Ishikawa (cell line): ENCODE measurements around the gene DERL3.

Source experiments
- CEBPB ChIP-seq: IDR thresholded peaks from 2 replicates; pipeline ENCODE4 v1.6.1; 2012
- CREB1 ChIP-seq: IDR thresholded peaks from 2 replicates; pipeline ENCODE4 v1.6.1; 2012; ENCODE audit warnings: low read depth
- EGR1 ChIP-seq: IDR thresholded peaks from 2 replicates; pipeline ENCODE4 v1.6.1; 2012
- EP300 ChIP-seq: IDR thresholded peaks from 2 replicates; pipeline ENCODE4 v1.6.1; 2012; ENCODE audit warnings: borderline replicate concordance
- FOXM1 ChIP-seq: IDR thresholded peaks from 2 replicates; pipeline ENCODE4 v1.6.1; 2012; ENCODE audit warnings: low read depth, borderline replicate concordance
- MAX ChIP-seq: IDR thresholded peaks from 2 replicates; pipeline ENCODE4 v1.6.1; 2012
- NFIC ChIP-seq: IDR thresholded peaks from 2 replicates; pipeline ENCODE4 v1.6.1; 2012
- RAD21 ChIP-seq: IDR thresholded peaks from 2 replicates; pipeline ENCODE4 v1.6.1; 2012; ENCODE audit warnings: low read depth
- REST ChIP-seq: IDR thresholded peaks from 2 replicates; pipeline ENCODE4 v1.6.1; 2012; ENCODE audit warnings: low read depth, mild to moderate bottlenecking
- TAF1 ChIP-seq: IDR thresholded peaks from 2 replicates; pipeline ENCODE4 v1.6.1; 2012; ENCODE audit warnings: low read depth, mild to moderate bottlenecking
- TCF12 ChIP-seq: IDR thresholded peaks from 2 replicates; pipeline ENCODE4 v1.6.1; 2012; ENCODE audit warnings: low read depth
- TEAD4 ChIP-seq: IDR thresholded peaks from 2 replicates; pipeline ENCODE4 v1.6.1; 2012
- YY1 ChIP-seq: IDR thresholded peaks from 2 replicates; pipeline ENCODE4 v1.6.1; 2012; ENCODE audit warnings: low read depth
- ZBTB7A ChIP-seq: IDR thresholded peaks from 2 replicates; pipeline ENCODE4 v1.6.1; 2012; ENCODE audit warnings: low read depth
- TF ChIP-seq, protein P1 (sequence below): IDR thresholded peaks from 2 replicates; pipeline ENCODE4 v1.6.1; 2012

The DERL3 gene

GRCh38 chr22:23838681-23839468 is at the start of gene DERL3:
TSS of gene DERL3 (minus strand) at chr22:23839006. CDS start at chr22:23838987, 19 bp downstream.
- TF ChIP-seq EGR1 (peak; percentile 70), MAX (peak; percentile 100), EP300 (no peak), ZBTB7A (no peak), NFIC (no peak), CEBPB (no peak), TAF1 (no peak), TCF12 (peak; percentile 13; the same call in 1 of the 2 replicates), YY1 (no peak), RAD21 (no peak), TEAD4 (no peak; the same call in 1 of the 2 replicates), REST (no peak), FOXM1 (no peak), CREB1 (peak; percentile 70)
- TF ChIP-seq, protein P1, sequence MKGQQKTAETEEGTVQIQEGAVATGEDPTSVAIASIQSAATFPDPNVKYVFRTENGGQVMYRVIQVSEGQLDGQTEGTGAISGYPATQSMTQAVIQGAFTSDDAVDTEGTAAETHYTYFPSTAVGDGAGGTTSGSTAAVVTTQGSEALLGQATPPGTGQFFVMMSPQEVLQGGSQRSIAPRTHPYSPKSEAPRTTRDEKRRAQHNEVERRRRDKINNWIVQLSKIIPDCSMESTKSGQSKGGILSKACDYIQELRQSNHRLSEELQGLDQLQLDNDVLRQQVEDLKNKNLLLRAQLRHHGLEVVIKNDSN = peak; percentile 93

DNA sequence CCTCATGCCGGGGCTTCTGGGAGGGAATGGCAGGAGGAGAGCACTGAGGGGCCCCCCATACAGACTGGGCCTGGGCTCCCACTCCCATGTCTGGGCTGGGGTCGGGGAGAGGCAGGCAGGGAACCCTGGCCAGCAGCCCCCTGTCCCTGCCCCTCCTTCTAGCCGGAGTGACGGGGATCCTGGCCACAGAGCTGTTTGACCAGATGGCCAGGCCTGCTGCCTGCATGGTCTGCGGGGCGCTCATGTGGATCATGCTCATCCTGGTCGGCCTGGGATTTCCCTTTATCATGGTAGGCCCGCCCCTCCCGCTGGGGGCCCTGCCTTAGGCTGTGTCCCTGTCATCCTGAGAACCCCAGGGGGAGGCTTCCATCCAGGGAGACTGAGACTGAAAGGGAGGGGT is 45.3 kb upstream of the DERL3 start:
- no peak for TF ChIP-seq NFIC
- TF ChIP-seq, protein P1 = no peak
- TF ChIP-seq CREB1 = no peak
- no peak for TF ChIP-seq REST
- TF ChIP-seq TEAD4 = no peak
- TF ChIP-seq MAX = no peak
- no peak for TF ChIP-seq TCF12

- TF ChIP-seq REST = no peak
- no peak for TF ChIP-seq MAX
- TF ChIP-seq EP300 = no peak
- no peak for TF ChIP-seq TEAD4
- no peak for TF ChIP-seq RAD21
- TF ChIP-seq CREB1 = no peak
- TF ChIP-seq, protein P1 = no peak
- no peak for TF ChIP-seq FOXM1
- no peak for TF ChIP-seq YY1
- no peak for TF ChIP-seq CEBPB
- no peak for TF ChIP-seq ZBTB7A
- no peak for TF ChIP-seq TCF12
- TF ChIP-seq EGR1 = no peak
- TF ChIP-seq NFIC = no peak
- TF ChIP-seq TAF1 = no peak
Observed at GRCh38 chr22:23883658-23884057, 44.9 kb upstream of the DERL3 start.

- TF ChIP-seq TEAD4 (no peak), FOXM1 (no peak), ZBTB7A (no peak), NFIC (no peak), RAD21 (no peak), CREB1 (no peak), EP300 (no peak), TCF12 (no peak)
- TF ChIP-seq, protein P1 = no peak
Observed at GRCh38 chr22:23882370-23882769, 43.6 kb upstream of the DERL3 start.
